Panc1 (cell line): Measurements from ENCODE around the gene SNTG2. TPM values are rescaled to one million over a fixed set of nuclear protein-coding genes. Genes with fewer than 3 reads are reported as not detected.

Source experiments
- ATAC-seq: fragments of 200-7000 bp; cut with Tn5 transposase; 2 replicates; pipeline ENCODE4 v1.9.1; 2020; ENCODE audit warnings: mild to moderate bottlenecking, moderate library complexity
- BruUV-seq: library from RNA; stranded (reverse); fragments of 400-500 nt; replicated peaks from 2 replicates; lab custom pipeline; 2021; lab: Mats Ljungman, UMichigan
- CTCF ChIA-PET: fragments of 300-600 bp; sonication (Branson Sonifier 250); formaldehyde crosslinking; loops from one replicate; lab custom pipeline; 2022; ENCODE audit warnings: antibody characterized with exemption; lab: Charles Lee
- POLR2A ChIA-PET: fragments of 300-600 bp; sonication (Branson Sonifier 250); formaldehyde crosslinking; loops from one replicate; lab custom pipeline; 2022; ENCODE audit warnings: antibody characterized with exemption; lab: Charles Lee
- DNase-seq: peaks from one replicate; pipeline ENCODE4 v3.0.0-alpha.2; 2010; ENCODE audit warnings: low read depth, low spot score
- H3K27ac ChIP-seq: 2 replicates; pipeline ENCODE4 v1.5.1; 2011; ENCODE audit warnings: mild to moderate bottlenecking, low read length, inconsistent platforms
- H3K27me3 ChIP-seq: fragments of 200-500 bp; sonication (Bioruptor generic); 2 replicates; pipeline ENCODE4 v1.6.0; 2014; ENCODE audit warnings: low read length, inconsistent platforms; ENCODE audit not compliant: control insufficient read depth, insufficient read depth
- H3K36me3 ChIP-seq: fragments of 200-500 bp; sonication (Bioruptor generic); 2 replicates; pipeline ENCODE4 v1.5.1; 2014; ENCODE audit warnings: inconsistent platforms, mild to moderate bottlenecking, low read length, moderate library complexity; ENCODE audit not compliant: control insufficient read depth, insufficient read depth
- H3K4me1 ChIP-seq: 2 replicates; pipeline ENCODE4 v1.5.1; 2011; ENCODE audit warnings: inconsistent platforms, mild to moderate bottlenecking, low read length, moderate library complexity; ENCODE audit not compliant: control insufficient read depth, insufficient read depth
- H3K4me3 ChIP-seq, 2 experiments: 2 replicates each; pipeline ENCODE4 v1.5.1; 2011 to 2012; ENCODE audit warnings: low read depth in 2 of 2, low read length in 2 of 2, mild to moderate bottlenecking in 2 of 2, inconsistent platforms in 1 of 2, moderate library complexity in 1 of 2
- H3K9me3 ChIP-seq: fragments of 200-500 bp; sonication (Bioruptor generic); 2 replicates; pipeline ENCODE4 v1.5.1; 2014; ENCODE audit warnings: low read depth, mild to moderate bottlenecking, inconsistent platforms, low read length, moderate library complexity; ENCODE audit not compliant: control insufficient read depth, insufficient read depth
- POLR2AphosphoS5 ChIP-seq: IDR thresholded peaks from 2 replicates; pipeline ENCODE4 v1.6.1; 2012; ENCODE audit warnings: mild to moderate bottlenecking, low read depth, low read length, moderate library complexity
- SIN3A ChIP-seq: IDR thresholded peaks from 2 replicates; pipeline ENCODE4 v1.6.1; 2012; ENCODE audit warnings: low read depth, mild to moderate bottlenecking, low read length, moderate library complexity, borderline replicate concordance; ENCODE audit not compliant: insufficient read depth
- TCF7L2 ChIP-seq: IDR thresholded peaks from 2 replicates; pipeline ENCODE4 v1.6.1; 2011; ENCODE audit warnings: mild to moderate bottlenecking, low read depth, low read length, inconsistent platforms
- in situ Hi-C: cut with HindIII; loops from 2 replicates; pipeline ENCODE4 v1.10.0; 2016; ENCODE audit warnings: low sequenced_read_pairs, low pct_unique_long_range_greater_than_20kb
- intact Hi-C: fragments of 100-400 bp; cut with micrococcal nuclease; formaldehyde crosslinking; loops from one replicate; pipeline ENCODE4 v1.10.0; 2022; ENCODE audit not compliant: unreplicated experiment
- total RNA-seq: library from RNA; stranded (reverse); gene quantifications from one replicate; pipeline ENCODE4 v1.2.1, GENCODE V29; 2021; ENCODE audit not compliant: unreplicated experiment
- TF ChIP-seq, protein P1 (sequence below): fragments of 450-650 bp; IDR thresholded peaks from 2 replicates; pipeline ENCODE4 v1.5.1; 2017; ENCODE audit warnings: mild to moderate bottlenecking
- TF ChIP-seq, protein P2 (sequence below), 2 experiments: IDR thresholded peaks; 2 replicates each; pipeline ENCODE4 v1.6.1; 2011 to 2012; ENCODE audit warnings: low read depth in 2 of 2, control low read depth in 1 of 2, low read length in 1 of 2, mild to moderate bottlenecking in 1 of 2, moderate library complexity in 1 of 2; ENCODE audit not compliant: insufficient read depth in 1 of 2

The SNTG2 gene
- total RNA-seq, 1 experiment from 2014 or later = not detected

DNA sequence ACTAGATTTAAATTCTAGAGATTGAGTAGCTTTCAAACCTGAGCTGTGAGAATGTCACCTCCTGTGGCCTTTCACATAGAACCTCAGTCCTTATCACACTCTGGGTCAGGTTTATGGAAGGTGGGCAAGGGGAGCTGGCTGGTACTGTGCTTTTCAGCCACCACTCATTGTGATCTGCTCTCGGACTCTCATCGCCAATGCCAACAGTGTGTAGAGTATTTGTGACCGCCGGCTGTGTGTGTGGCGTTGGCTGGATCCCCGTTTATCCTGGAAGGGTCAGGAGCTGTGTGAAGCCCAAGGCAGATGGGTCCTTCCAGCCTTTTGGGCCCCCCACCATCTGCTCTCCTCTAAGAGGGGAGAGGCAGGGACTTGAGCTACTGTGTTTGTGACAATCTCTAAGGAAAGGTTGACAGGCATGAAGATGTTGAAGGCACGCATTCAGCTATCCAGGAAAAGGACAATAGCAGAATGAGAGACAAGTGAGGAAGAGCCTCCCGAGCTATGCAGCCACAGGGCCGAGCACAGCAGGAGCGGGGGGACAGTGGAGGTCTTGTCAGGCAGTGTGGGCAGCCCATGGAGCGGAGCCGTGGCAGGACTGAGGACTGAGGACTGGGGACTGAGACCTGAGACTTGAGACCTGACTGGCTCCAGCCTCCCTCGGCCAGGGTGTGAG lies 355.5 kb downstream of the SNTG2 start:
- no peaks in the 10 kb centered on the region for H3K27me3 ChIP-seq
- in situ Hi-C loops = no loop called here

DNA sequence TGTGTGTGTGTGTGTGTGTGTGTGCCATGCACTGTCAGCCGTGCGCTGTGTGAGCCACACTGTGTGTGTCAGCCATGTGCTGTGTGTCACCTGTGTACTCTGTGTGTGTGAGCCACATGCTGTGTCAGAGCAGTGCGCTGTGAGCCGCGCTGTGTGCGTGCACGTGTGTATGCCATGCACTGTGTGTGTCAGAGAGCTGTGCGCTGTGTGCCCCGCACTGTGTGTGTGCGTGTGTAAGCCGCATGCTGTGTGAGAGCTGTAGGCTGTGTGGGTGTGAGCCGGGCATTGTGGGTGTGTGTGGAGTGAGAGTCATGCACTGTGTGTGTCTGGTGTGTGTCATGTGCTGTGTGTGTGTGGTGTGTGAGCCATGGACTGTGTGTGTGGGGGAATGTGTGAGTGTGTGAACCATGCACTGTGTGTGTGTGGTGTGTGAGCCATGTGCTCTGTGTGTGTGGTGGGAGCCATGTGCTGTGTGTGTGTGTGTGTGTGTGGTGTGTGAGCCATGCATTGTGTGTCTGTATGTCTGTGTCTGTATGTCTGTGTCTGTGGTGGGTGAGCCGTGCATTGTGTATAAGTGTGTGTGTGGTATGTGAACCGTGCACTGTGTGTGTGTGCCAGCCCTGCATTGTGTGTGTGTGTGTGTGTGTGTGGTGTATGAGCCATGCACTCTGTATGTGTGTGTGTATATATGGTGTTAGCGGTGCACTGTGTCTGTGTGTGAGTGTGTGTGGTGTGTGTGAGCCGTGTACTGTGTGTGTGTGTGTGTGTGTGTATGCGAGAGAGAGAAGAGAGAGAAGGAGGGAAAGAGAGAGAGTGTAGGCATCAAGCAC lies 356.3 kb downstream of the SNTG2 start:
- intact Hi-C loops = no loop called here
- in situ Hi-C loops = no loop called here
- H3K4me1 ChIP-seq = no peaks in the 10 kb centered on the region
- CTCF ChIA-PET = no interaction called here
- no peak overlapping the region for H3K4me3 ChIP-seq
- no TSS peak for BruUV-seq
- DNase-seq = no peak
- H3K27me3 ChIP-seq = no peaks in the 10 kb centered on the region
- no peak overlapping the region for H3K27ac ChIP-seq
- ATAC-seq = no peak
- no peak for TF ChIP-seq SIN3A
- TF ChIP-seq TCF7L2 = no peak
- TF ChIP-seq, protein P1, sequence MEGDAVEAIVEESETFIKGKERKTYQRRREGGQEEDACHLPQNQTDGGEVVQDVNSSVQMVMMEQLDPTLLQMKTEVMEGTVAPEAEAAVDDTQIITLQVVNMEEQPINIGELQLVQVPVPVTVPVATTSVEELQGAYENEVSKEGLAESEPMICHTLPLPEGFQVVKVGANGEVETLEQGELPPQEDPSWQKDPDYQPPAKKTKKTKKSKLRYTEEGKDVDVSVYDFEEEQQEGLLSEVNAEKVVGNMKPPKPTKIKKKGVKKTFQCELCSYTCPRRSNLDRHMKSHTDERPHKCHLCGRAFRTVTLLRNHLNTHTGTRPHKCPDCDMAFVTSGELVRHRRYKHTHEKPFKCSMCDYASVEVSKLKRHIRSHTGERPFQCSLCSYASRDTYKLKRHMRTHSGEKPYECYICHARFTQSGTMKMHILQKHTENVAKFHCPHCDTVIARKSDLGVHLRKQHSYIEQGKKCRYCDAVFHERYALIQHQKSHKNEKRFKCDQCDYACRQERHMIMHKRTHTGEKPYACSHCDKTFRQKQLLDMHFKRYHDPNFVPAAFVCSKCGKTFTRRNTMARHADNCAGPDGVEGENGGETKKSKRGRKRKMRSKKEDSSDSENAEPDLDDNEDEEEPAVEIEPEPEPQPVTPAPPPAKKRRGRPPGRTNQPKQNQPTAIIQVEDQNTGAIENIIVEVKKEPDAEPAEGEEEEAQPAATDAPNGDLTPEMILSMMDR = no peak
- TF ChIP-seq, protein P2, sequence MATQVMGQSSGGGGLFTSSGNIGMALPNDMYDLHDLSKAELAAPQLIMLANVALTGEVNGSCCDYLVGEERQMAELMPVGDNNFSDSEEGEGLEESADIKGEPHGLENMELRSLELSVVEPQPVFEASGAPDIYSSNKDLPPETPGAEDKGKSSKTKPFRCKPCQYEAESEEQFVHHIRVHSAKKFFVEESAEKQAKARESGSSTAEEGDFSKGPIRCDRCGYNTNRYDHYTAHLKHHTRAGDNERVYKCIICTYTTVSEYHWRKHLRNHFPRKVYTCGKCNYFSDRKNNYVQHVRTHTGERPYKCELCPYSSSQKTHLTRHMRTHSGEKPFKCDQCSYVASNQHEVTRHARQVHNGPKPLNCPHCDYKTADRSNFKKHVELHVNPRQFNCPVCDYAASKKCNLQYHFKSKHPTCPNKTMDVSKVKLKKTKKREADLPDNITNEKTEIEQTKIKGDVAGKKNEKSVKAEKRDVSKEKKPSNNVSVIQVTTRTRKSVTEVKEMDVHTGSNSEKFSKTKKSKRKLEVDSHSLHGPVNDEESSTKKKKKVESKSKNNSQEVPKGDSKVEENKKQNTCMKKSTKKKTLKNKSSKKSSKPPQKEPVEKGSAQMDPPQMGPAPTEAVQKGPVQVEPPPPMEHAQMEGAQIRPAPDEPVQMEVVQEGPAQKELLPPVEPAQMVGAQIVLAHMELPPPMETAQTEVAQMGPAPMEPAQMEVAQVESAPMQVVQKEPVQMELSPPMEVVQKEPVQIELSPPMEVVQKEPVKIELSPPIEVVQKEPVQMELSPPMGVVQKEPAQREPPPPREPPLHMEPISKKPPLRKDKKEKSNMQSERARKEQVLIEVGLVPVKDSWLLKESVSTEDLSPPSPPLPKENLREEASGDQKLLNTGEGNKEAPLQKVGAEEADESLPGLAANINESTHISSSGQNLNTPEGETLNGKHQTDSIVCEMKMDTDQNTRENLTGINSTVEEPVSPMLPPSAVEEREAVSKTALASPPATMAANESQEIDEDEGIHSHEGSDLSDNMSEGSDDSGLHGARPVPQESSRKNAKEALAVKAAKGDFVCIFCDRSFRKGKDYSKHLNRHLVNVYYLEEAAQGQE (IDR thresholded peaks at IDR 0.05; ENCODE audit: insufficient read depth in 1 of 2, low read depth in 2 of 2, low read length in 1 of 2) = no peak
- no peak for TF ChIP-seq POLR2AphosphoS5
- H3K9me3 ChIP-seq = no peaks in the 10 kb centered on the region
- H3K36me3 ChIP-seq = no peaks in the 10 kb centered on the region
- POLR2A ChIA-PET = no interaction called here

More for the DNA sequence above, 355.5 kb downstream of the SNTG2 start:
- Histone ChIP-seq H3K4me3 (no peak overlapping the region), H3K9me3 (no peaks in the 10 kb centered on the region), H3K4me1 (no peaks in the 10 kb centered on the region), H3K27ac (no peak overlapping the region), H3K36me3 (no peaks in the 10 kb centered on the region)
- ChIA-PET POLR2A (no interaction called here), CTCF (no interaction called here)
- TF ChIP-seq SIN3A (no peak), TCF7L2 (no peak), POLR2AphosphoS5 (no peak)
- TF ChIP-seq, protein P1 = no peak
- TF ChIP-seq, protein P2 (IDR thresholded peaks at IDR 0.05; ENCODE audit: insufficient read depth in 1 of 2, low read depth in 2 of 2, low read length in 1 of 2) = no peak
- ATAC-seq = peak; percentile 30
- DNase-seq = no peak
- no TSS peak for BruUV-seq
- intact Hi-C loops = no loop called here
